Panc1 (cell line): ENCODE measurements around the gene PKN3. TPM values are rescaled to one million over a fixed set of nuclear protein-coding genes. Genes with fewer than 3 reads are reported as not detected.

Experiments
- ATAC-seq: fragments of 200-7000 bp; cut with Tn5 transposase; 2 replicates; pipeline ENCODE4 v1.9.1; 2020; ENCODE audit warnings: mild to moderate bottlenecking, moderate library complexity
- BruUV-seq: library from RNA; stranded (reverse); fragments of 400-500 nt; replicated peaks from 2 replicates; lab custom pipeline; 2021; lab: Mats Ljungman, UMichigan
- CTCF ChIA-PET: fragments of 300-600 bp; sonication (Branson Sonifier 250); formaldehyde crosslinking; loops from one replicate; lab custom pipeline; 2022; ENCODE audit warnings: antibody characterized with exemption; lab: Charles Lee
- POLR2A ChIA-PET: fragments of 300-600 bp; sonication (Branson Sonifier 250); formaldehyde crosslinking; loops from one replicate; lab custom pipeline; 2022; ENCODE audit warnings: antibody characterized with exemption; lab: Charles Lee
- DNase-seq: peaks from one replicate; pipeline ENCODE4 v3.0.0-alpha.2; 2010; ENCODE audit warnings: low read depth, low spot score
- H3K27ac ChIP-seq: 2 replicates; pipeline ENCODE4 v1.5.1; 2011; ENCODE audit warnings: mild to moderate bottlenecking, low read length, inconsistent platforms
- H3K27me3 ChIP-seq: fragments of 200-500 bp; sonication (Bioruptor generic); 2 replicates; pipeline ENCODE4 v1.6.0; 2014; ENCODE audit warnings: low read length, inconsistent platforms; ENCODE audit not compliant: control insufficient read depth, insufficient read depth
- H3K36me3 ChIP-seq: fragments of 200-500 bp; sonication (Bioruptor generic); 2 replicates; pipeline ENCODE4 v1.5.1; 2014; ENCODE audit warnings: inconsistent platforms, mild to moderate bottlenecking, low read length, moderate library complexity; ENCODE audit not compliant: control insufficient read depth, insufficient read depth
- H3K4me1 ChIP-seq: 2 replicates; pipeline ENCODE4 v1.5.1; 2011; ENCODE audit warnings: inconsistent platforms, mild to moderate bottlenecking, low read length, moderate library complexity; ENCODE audit not compliant: control insufficient read depth, insufficient read depth
- H3K4me3 ChIP-seq, 2 experiments: 2 replicates each; pipeline ENCODE4 v1.5.1; 2011 to 2012; ENCODE audit warnings: low read depth in 2 of 2, low read length in 2 of 2, mild to moderate bottlenecking in 2 of 2, inconsistent platforms in 1 of 2, moderate library complexity in 1 of 2
- H3K9me3 ChIP-seq: fragments of 200-500 bp; sonication (Bioruptor generic); 2 replicates; pipeline ENCODE4 v1.5.1; 2014; ENCODE audit warnings: low read depth, mild to moderate bottlenecking, inconsistent platforms, low read length, moderate library complexity; ENCODE audit not compliant: control insufficient read depth, insufficient read depth
- CTCF ChIP-seq: fragments of 450-650 bp; IDR thresholded peaks from 2 replicates; pipeline ENCODE4 v1.5.1; 2017; ENCODE audit warnings: mild to moderate bottlenecking
- POLR2AphosphoS5 ChIP-seq: IDR thresholded peaks from 2 replicates; pipeline ENCODE4 v1.6.1; 2012; ENCODE audit warnings: mild to moderate bottlenecking, low read depth, low read length, moderate library complexity
- SIN3A ChIP-seq: IDR thresholded peaks from 2 replicates; pipeline ENCODE4 v1.6.1; 2012; ENCODE audit warnings: low read depth, mild to moderate bottlenecking, low read length, moderate library complexity, borderline replicate concordance; ENCODE audit not compliant: insufficient read depth
- TCF7L2 ChIP-seq: IDR thresholded peaks from 2 replicates; pipeline ENCODE4 v1.6.1; 2011; ENCODE audit warnings: mild to moderate bottlenecking, low read depth, low read length, inconsistent platforms
- in situ Hi-C: cut with HindIII; loops from 2 replicates; pipeline ENCODE4 v1.10.0; 2016; ENCODE audit warnings: low sequenced_read_pairs, low pct_unique_long_range_greater_than_20kb
- intact Hi-C: fragments of 100-400 bp; cut with micrococcal nuclease; formaldehyde crosslinking; loops from one replicate; pipeline ENCODE4 v1.10.0; 2022; ENCODE audit not compliant: unreplicated experiment
- total RNA-seq: library from RNA; stranded (reverse); gene quantifications from one replicate; pipeline ENCODE4 v1.2.1, GENCODE V29; 2021; ENCODE audit not compliant: unreplicated experiment
- TF ChIP-seq, protein P1 (sequence below), 2 experiments: IDR thresholded peaks; 2 replicates each; pipeline ENCODE4 v1.6.1; 2011 to 2012; ENCODE audit warnings: low read depth in 2 of 2, control low read depth in 1 of 2, low read length in 1 of 2, mild to moderate bottlenecking in 1 of 2, moderate library complexity in 1 of 2; ENCODE audit not compliant: insufficient read depth in 1 of 2

PKN3 gene
- total RNA-seq, 1 experiment from 2014 or later: 19.9 TPM

GRCh38 chr9:128713941-128714573 lies 11.8 kb downstream of the PKN3 start:
- H3K36me3 ChIP-seq: no peaks in the 10 kb centered on the region; the same call in 1 of the 2 replicates
- no peak overlapping the region for H3K4me3 ChIP-seq
- CTCF ChIA-PET: no interaction called here
- DNase-seq (no peak), ATAC-seq (no peak)
- H3K27me3 ChIP-seq: no peaks in the 10 kb centered on the region
- no peak overlapping the region for H3K27ac ChIP-seq
- H3K4me1 ChIP-seq: no peaks in the 10 kb centered on the region
- in situ Hi-C loops: no loop called here
- intact Hi-C loops: no loop called here
- no TSS peak for BruUV-seq
- H3K9me3 ChIP-seq: no peaks in the 10 kb centered on the region
- POLR2A ChIA-PET: no interaction called here
- TF ChIP-seq SIN3A (no peak), POLR2AphosphoS5 (no peak), CTCF (no peak), TCF7L2 (no peak)
- TF ChIP-seq, protein P1, sequence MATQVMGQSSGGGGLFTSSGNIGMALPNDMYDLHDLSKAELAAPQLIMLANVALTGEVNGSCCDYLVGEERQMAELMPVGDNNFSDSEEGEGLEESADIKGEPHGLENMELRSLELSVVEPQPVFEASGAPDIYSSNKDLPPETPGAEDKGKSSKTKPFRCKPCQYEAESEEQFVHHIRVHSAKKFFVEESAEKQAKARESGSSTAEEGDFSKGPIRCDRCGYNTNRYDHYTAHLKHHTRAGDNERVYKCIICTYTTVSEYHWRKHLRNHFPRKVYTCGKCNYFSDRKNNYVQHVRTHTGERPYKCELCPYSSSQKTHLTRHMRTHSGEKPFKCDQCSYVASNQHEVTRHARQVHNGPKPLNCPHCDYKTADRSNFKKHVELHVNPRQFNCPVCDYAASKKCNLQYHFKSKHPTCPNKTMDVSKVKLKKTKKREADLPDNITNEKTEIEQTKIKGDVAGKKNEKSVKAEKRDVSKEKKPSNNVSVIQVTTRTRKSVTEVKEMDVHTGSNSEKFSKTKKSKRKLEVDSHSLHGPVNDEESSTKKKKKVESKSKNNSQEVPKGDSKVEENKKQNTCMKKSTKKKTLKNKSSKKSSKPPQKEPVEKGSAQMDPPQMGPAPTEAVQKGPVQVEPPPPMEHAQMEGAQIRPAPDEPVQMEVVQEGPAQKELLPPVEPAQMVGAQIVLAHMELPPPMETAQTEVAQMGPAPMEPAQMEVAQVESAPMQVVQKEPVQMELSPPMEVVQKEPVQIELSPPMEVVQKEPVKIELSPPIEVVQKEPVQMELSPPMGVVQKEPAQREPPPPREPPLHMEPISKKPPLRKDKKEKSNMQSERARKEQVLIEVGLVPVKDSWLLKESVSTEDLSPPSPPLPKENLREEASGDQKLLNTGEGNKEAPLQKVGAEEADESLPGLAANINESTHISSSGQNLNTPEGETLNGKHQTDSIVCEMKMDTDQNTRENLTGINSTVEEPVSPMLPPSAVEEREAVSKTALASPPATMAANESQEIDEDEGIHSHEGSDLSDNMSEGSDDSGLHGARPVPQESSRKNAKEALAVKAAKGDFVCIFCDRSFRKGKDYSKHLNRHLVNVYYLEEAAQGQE (IDR thresholded peaks at IDR 0.05; ENCODE audit: insufficient read depth in 1 of 2, low read depth in 2 of 2, low read length in 1 of 2): no peak

DNA sequence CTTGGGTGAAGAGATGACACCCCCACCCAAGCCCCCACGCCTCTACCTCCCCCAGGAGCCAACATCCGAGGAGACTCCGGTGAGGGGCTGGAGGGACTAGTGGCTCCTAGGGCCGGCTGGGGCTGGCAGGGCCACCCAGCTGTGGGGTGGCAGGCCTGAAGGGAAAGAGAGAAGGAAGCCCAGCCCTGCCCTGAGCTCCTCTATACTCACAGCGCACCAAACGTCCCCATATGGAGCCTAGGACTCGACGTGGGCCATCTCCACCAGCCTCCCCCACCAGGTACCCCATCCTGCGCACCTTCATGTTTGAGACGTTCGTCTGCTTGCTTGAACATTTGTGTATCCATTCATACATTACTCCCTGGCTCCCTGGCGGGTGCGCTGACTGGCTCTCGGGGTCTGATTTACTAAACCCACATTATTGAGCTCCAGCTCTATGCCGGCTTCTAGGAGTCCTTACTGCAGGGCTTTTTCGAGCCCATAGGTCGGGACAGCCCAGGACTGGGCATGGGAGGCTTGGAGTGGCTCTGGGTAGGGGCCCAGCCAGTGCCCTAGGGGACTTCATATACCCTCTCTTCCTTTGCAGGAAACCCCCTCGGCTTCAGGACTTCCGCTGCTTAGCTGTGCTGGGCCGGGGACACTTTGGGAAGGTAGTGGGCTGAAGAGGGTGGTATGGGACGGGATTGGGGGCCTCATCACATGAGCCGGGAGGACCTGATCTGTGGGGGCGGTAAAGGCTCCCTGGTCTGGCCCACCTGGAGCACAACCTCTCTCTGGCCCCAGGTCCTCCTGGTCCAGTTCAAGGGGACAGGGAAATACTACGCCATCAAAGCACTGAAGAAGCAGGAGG lies 12.5 kb downstream of the PKN3 start:
- in situ Hi-C loops (no loop called here), intact Hi-C loops (no loop called here)
- BruUV-seq: no TSS peak
- TF ChIP-seq, protein P1 (IDR thresholded peaks at IDR 0.05; ENCODE audit: insufficient read depth in 1 of 2, low read depth in 2 of 2, low read length in 1 of 2): no peak
- TF ChIP-seq CTCF: no peak
- no peak for TF ChIP-seq SIN3A
- no peak for TF ChIP-seq TCF7L2
- TF ChIP-seq POLR2AphosphoS5: no peak
- DNase-seq: no peak
- no peaks in the 10 kb centered on the region for H3K4me1 ChIP-seq
- H3K27ac ChIP-seq: no peak overlapping the region
- ATAC-seq: no peak
- no peaks in the 10 kb centered on the region for H3K27me3 ChIP-seq
- CTCF ChIA-PET: no interaction called here
- no peak overlapping the region for H3K4me3 ChIP-seq
- H3K9me3 ChIP-seq: no peaks in the 10 kb centered on the region
- POLR2A ChIA-PET: no interaction called here
- H3K36me3 ChIP-seq: no peaks in the 10 kb centered on the region; the same call in 1 of the 2 replicates
